ENCODE data around the gene RBM17.
"Not testable (repeated sequence)": the region's sequence is repeated elsewhere in the genome, so short reads cannot be mapped to it uniquely, and the experiment has no call there.

RBM17 gene

DNA sequence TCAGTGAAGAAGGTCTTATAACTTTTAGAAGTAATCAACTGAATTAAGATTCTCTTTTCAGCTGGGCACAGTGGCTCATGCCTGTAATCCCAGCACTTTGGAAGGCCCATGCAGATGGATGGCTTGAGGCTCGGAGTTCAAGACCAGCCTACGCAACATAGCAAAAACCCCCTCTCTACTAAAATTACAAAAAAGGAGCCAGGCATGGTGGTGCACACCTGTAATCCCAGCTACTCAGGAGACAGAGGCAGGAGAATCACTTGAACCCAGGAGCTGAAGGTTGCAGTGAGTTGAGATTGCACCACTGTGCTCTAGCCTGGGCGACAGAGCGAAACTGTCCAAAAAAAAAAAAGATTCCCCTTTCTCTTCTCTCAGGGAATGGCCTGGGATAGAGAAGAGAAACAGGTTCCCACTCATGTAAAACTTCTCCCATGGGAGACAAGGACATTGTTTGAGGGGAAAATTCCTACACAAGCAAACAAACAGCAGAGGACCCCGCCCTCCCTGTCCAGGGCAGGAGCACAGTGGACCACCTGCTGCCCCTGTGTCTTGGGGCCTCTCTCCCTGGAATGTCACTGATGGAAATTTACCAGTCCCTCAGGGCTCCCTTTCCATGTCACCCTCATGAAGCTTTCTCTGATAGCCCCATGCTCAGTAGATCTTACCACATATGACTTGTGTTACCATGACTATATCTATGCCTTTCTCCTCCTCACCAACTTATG lies 32.3 kb upstream of the RBM17 start:
- no peak for DNase-seq

DNA sequence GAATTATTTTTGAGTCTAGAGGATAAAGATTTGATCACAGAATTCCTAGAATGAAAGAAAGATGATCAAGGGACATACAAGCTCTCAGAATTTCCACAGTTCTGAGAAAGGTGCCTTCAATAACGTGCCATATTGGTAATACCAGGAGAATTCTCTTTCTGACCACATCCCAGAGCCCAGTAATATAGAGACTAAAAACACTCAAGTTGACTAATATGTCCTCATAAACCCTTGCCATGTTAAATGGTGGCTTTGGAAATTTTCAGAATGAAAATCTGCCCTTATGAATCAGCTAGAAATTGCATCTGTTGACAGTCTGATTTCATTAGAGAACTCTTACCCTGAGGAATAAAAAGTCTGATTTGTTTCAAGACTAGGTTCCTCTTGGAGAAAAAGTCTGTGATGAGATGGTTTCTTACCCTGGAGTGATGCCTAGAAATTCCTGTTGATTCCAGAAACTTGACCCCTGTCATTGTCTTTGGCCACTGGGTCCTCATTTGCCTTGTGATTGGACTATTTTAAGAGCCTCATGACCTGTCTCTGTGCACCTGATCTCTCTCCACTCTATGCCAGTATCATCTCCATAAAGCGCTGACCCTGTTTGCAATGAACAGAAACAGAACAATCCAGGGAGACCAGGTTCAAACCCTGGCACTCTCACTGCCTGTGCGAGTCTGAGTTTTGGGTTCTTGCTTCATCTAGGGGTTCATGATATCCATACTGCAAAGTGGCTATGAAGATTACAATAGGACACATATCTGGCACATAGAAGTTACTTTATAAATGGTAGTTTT lies 30.0 kb upstream of the RBM17 start:
- no peak for DNase-seq

GRCh38 chr10:6059506-6059905 lies 29.3 kb upstream of the RBM17 start:
- no peak for DNase-seq

- DNase-seq: no peak
Observed at GRCh38 chr10:6061056-6061455, 27.8 kb upstream of the RBM17 start.

GRCh38 chr10:6062101-6062771 lies 26.6 kb upstream of the RBM17 start, which contains the start of gene IL2RA:
Gene IL2RA, minus strand, starts transcription at chr10:6062367. Its CDS starts 216 bp downstream, at chr10:6062151.
- DNase-seq: no peak

DNA sequence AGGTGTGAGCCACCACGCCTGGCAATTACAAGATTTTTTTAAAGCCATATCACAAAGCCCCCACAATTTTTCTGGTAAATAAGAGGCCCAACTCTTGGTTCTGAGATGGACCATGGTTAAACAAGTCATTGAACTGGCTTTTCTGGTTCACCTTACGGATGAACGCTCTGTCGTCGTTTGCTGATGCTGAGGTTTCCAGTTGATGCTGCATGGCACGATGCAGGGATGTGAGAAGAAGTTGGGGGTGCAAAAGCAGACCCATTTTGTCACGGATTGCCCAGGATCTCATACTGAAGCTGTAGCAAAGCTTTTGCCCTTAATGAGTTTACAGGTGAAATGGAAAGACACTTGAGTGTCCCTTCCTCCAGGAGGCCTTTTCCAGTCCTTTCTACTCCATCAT lies 24.7 kb upstream of the RBM17 start:
- no peak for DNase-seq

DNA sequence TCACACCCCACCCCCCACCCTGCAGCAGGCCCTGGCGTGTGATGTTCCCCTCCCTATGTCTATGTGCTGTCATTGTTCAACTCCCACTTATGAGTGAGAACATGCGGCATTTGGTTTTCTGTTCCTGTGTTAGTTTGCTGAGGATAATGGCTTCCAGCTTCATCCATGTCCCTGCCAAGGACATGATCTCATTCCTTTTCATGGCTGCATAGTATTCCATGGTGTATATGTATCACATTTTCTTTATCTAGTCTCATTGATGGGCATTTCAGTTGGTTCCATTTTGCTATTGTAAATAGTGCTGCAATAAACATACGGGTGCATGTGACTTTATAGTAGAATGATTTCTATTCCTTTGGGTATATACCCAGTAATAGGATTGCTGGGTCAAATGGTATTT lies 24.1 kb upstream of the RBM17 start:
- not testable (repeated sequence) for DNase-seq

GRCh38 chr10:6065406-6065805 lies 23.4 kb upstream of the RBM17 start:
- DNase-seq: no peak

DNA sequence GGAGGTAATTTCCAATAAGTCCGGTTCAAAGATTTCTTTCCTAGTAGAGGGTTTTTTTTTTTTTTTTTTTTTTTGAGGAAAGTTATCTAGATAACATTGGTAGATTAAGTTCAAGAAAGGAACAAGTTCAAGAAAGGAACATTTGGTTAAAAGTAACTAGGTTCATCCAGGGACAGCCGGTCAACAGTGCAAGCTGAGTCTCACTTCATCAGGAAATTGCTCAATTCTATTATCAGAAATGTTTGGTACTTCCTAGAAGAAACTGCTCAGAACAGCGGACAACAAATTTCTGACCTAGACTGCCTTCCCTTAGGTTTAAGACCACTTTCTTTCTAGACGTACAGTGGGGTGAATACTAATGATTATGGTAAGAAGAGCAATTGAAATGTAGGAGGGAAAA lies 23.0 kb upstream of the RBM17 start:
- no peak for DNase-seq

GRCh38 chr10:6067457-6067856 lies 21.4 kb upstream of the RBM17 start:
- DNase-seq: no peak

DNA sequence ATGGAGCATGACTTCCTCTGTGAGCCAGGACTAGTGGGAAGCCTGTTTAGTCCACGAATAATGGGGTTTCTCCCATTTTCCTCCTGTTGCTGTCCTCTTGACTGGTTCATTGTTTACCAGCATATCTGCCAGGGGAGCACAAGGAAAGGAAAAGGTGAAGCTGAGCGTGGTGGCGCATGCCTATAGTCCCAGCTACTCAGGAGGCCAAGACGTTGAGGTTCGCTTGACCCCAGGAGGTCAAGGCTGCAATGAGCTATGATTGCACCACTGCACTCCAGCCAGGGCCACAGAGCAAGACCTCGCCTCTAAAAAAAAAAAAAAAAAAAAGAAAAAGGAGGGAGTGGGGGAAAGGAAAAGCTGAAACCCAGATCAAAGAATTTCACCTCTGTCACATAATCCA lies 20.8 kb upstream of the RBM17 start:
- no peak for DNase-seq

DNA sequence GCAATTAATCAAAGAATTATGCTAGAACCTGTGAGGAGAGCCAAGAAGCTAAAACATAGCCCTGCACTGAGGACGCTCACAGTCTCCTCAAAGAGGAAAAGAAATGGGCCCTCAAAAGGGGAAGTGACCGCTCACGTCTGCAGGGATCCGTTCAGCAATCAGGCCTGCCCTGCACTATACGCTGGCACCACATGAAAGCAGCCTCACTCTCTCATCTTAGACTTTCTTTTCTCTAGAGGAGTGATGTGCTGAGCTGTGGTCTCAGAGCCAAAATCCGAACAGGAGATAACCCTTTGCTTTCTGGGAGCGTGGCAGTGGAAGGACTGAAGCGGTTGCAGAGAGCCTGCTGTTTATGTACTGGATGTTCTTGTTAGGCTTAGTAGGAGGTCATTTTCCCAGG lies 20.4 kb upstream of the RBM17 start:
- no peak for DNase-seq

GRCh38 chr10:6069081-6069931 lies 19.5 kb upstream of the RBM17 start:
- DNase-seq: no peak

GRCh38 chr10:6070660-6071059 lies 18.2 kb upstream of the RBM17 start:
- DNase-seq: no peak

GRCh38 chr10:6071181-6072175 lies 17.4 kb upstream of the RBM17 start:
- no peak for DNase-seq

- no peak for DNase-seq
Observed at GRCh38 chr10:6072215-6072934, 16.5 kb upstream of the RBM17 start.

- no peak for DNase-seq
Observed at GRCh38 chr10:6074489-6075301, 14.1 kb upstream of the RBM17 start.

DNA sequence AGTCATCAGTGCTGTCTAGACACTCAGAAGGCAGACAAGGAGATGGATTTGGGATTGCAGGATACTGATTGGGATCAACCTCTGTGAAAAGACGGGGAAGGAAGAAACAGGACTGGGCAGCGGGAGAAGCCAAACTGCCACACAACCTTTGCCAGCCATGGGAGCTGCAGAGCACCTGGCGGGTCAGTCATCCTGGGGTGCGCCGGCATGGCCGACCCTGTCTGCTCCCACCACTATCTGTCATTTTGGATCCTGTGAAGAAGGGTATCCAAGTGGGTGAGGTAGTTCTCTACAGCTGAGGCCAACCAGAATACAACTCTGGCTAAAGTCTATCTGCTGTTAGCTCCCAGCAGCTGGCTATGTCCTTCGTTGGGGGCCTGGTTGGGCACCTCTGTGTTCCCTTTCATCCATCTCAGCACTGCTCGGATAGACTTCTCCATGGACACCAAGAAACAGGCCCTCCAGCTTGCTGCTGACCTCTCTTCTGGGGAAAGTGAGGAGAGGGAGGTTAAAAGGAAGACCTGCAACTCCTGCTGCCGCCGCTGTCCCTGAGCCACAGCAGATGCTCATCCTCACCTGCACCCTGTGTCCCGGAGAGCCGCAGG lies 11.7 kb upstream of the RBM17 start:
- no peak for DNase-seq

DNA sequence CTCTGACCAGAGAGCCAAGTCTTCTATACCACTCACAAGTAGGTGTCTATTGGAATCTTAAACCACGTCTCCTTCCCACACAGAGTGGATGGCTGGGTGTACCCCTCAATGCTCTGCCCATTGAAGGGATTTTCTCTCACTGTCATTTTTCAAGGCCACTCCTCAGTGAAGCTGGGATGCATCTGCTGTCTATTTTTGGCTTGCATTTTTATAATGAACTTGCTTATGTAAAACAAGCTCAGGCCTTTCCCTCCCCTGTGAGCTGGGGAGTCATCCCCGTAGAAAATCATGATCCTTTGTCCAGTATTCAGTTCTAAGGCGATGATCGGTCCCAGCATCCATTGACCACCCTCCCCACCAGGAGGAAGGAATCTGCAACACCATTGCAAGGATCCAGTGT lies 9.8 kb upstream of the RBM17 start:
- no peak for DNase-seq
